GM23338 (cell line): ENCODE results near the gene UBE3B. TPM values are rescaled to one million over a fixed set of nuclear protein-coding genes. Genes with fewer than 3 reads are reported as not detected.

ENCODE experiments used
- ATAC-seq: fragments of 200-7000 bp; cut with Tn5 transposase; 3 replicates; pipeline ENCODE4 v1.9.1; 2020
- DNase-seq: peaks from one replicate; pipeline ENCODE4 v3.0.0-alpha.2; 2015; ENCODE audit warnings: low spot score
- H2AFZ ChIP-seq: fragments of 200-600 bp; sonication (generic); 2 replicates; pipeline ENCODE4 v1.8.0; 2016; ENCODE audit warnings: antibody characterized with exemption, mild to moderate bottlenecking, moderate library complexity
- H3F3A ChIP-seq: fragments of 200-600 bp; sonication (generic); replicated peaks from 2 replicates; pipeline ENCODE4 v1.8.0; 2017; ENCODE audit warnings: antibody characterized with exemption, mixed run types, low read depth
- H3K27ac ChIP-seq: fragments of 200-600 bp; sonication (generic); 2 replicates; pipeline ENCODE4 v1.6.1; 2016; ENCODE audit warnings: low read depth
- H3K27me3 ChIP-seq: fragments of 200-600 bp; sonication (generic); 2 replicates; pipeline ENCODE4 v1.8.0; 2016; ENCODE audit warnings: mild to moderate bottlenecking, mixed run types, moderate library complexity; ENCODE audit not compliant: insufficient read depth
- H3K36me3 ChIP-seq: fragments of 200-600 bp; sonication (generic); 2 replicates; pipeline ENCODE4 v1.8.0; 2016; ENCODE audit warnings: mild to moderate bottlenecking; ENCODE audit not compliant: insufficient read depth
- H3K4me1 ChIP-seq: fragments of 200-600 bp; sonication (generic); 2 replicates; pipeline ENCODE4 v1.8.0; 2016; ENCODE audit warnings: mild to moderate bottlenecking, moderate library complexity; ENCODE audit not compliant: insufficient read depth
- H3K4me2 ChIP-seq: fragments of 200-600 bp; sonication (generic); 2 replicates; pipeline ENCODE4 v1.7.1; 2017; ENCODE audit warnings: mixed run types
- H3K4me3 ChIP-seq: fragments of 200-600 bp; sonication (generic); 2 replicates; pipeline ENCODE4 v1.6.1; 2016; ENCODE audit warnings: mixed run types
- H3K79me2 ChIP-seq: fragments of 200-600 bp; sonication (generic); replicated peaks from 2 replicates; pipeline ENCODE4 v1.8.0; 2017; ENCODE audit warnings: mild to moderate bottlenecking; ENCODE audit not compliant: insufficient read depth
- H3K9me2 ChIP-seq: fragments of 200-600 bp; sonication (generic); 2 replicates; pipeline ENCODE4 v1.8.0; 2017; ENCODE audit not compliant: insufficient read depth
- H4K20me1 ChIP-seq: fragments of 200-600 bp; sonication (generic); replicated peaks from 2 replicates; pipeline ENCODE4 v1.8.0; 2017; ENCODE audit warnings: mild to moderate bottlenecking; ENCODE audit not compliant: insufficient read depth
- H3K27ac Mint-ChIP-seq: 2 replicates; pipeline ENCODE4 v1.8.0; 2020; ENCODE audit warnings: inconsistent platforms, mild to moderate bottlenecking, moderate library complexity, mixed read lengths
- H3K27me3 Mint-ChIP-seq: 3 replicates; pipeline ENCODE4 v1.8.0; 2022; ENCODE audit warnings: low read depth, mild to moderate bottlenecking, moderate library complexity, mixed read lengths, inconsistent platforms; ENCODE audit not compliant: insufficient read depth, poor library complexity
- H3K36me3 Mint-ChIP-seq: 3 replicates; pipeline ENCODE4 v1.8.0; 2021; ENCODE audit warnings: low read depth, mild to moderate bottlenecking, inconsistent platforms, moderate library complexity, mixed read lengths
- H3K4me1 Mint-ChIP-seq: 3 replicates; pipeline ENCODE4 v1.8.0; 2020; ENCODE audit warnings: mild to moderate bottlenecking, inconsistent platforms, mixed read lengths
- H3K4me3 Mint-ChIP-seq: 3 replicates; pipeline ENCODE4 v1.8.0; 2021; ENCODE audit warnings: moderate library complexity, mild to moderate bottlenecking, inconsistent platforms, mixed read lengths
- H3K9me3 Mint-ChIP-seq: 3 replicates; pipeline ENCODE4 v1.8.0; 2020; ENCODE audit warnings: moderate library complexity, mild to moderate bottlenecking, inconsistent platforms, mixed read lengths
- CREB1 ChIP-seq: fragments of 250-450 bp; sonication (Bioruptor Pico); IDR thresholded peaks from 2 replicates; pipeline ENCODE4 v1.5.0; 2020; ENCODE audit warnings: low read depth, mild to moderate bottlenecking, moderate library complexity
- EZH2 ChIP-seq: fragments of 200-600 bp; sonication (generic); IDR thresholded peaks from one replicate; pipeline ENCODE4 v1.8.0; 2017; ENCODE audit warnings: antibody characterized with exemption, mild to moderate bottlenecking, low read depth; ENCODE audit not compliant: unreplicated experiment
- EZH2phosphoT487 ChIP-seq: fragments of 200-600 bp; sonication (generic); IDR thresholded peaks from one replicate; pipeline ENCODE4 v1.8.1; 2018; ENCODE audit warnings: antibody characterized with exemption; ENCODE audit not compliant: unreplicated experiment
- JUNB ChIP-seq: IDR thresholded peaks from one replicate; pipeline ENCODE4 v1.6.1; 2016; ENCODE audit warnings: antibody characterized with exemption; ENCODE audit not compliant: unreplicated experiment
- NANOG ChIP-seq: IDR thresholded peaks from 2 replicates; pipeline ENCODE4 v1.6.1; 2016; ENCODE audit warnings: antibody characterized with exemption, borderline replicate concordance
- STAT1 ChIP-seq: IDR thresholded peaks from one replicate; pipeline ENCODE4 v1.6.1; 2016; ENCODE audit warnings: antibody characterized with exemption; ENCODE audit not compliant: unreplicated experiment
- ZNF114 ChIP-seq: fragments of 250-450 bp; sonication (Bioruptor Pico); IDR thresholded peaks from 2 replicates; pipeline ENCODE4 v1.5.0; 2020; ENCODE audit warnings: mild to moderate bottlenecking, moderate library complexity
- ZNF462 ChIP-seq: fragments of 250-450 bp; sonication (Bioruptor Pico); IDR thresholded peaks from 2 replicates; pipeline ENCODE4 v1.5.0; 2020; ENCODE audit warnings: mild to moderate bottlenecking, moderate library complexity
- polyA plus RNA-seq: library from polyadenylated mRNA; unstranded; fragments of >200 nt; fragmentation: Nextera tagmentation; extraction: Ambion mirVana; gene quantifications from 2 replicates; pipeline ENCODE4 v1.2.1, GENCODE V29; 2016
- total RNA-seq: library from RNA; depleted of rRNA; stranded (reverse); fragments of >200 nt; shearing (Covaris generic); gene quantifications from 2 replicates; pipeline ENCODE4 v1.2.3, GENCODE V29; 2014
- TF ChIP-seq, protein P1 (sequence below), 2 experiments: fragments of 200-600 bp in 1 of 2; sonication (generic) in 1 of 2; conservative IDR thresholded peaks; 2 replicates each; pipeline versions ENCODE4 v1.5.1 to v1.6.1; 2016 to 2017; ENCODE audit warnings: antibody characterized with exemption in 2 of 2, low read depth in 2 of 2, mild to moderate bottlenecking in 2 of 2, moderate library complexity in 1 of 2
- TF ChIP-seq, protein P2 (sequence below): IDR thresholded peaks from 2 replicates; pipeline ENCODE4 v1.6.1; 2016; ENCODE audit warnings: antibody characterized with exemption

Gene UBE3B
- total and polyA plus RNA-seq, 2 experiments from 2014 or later: 20.8 TPM

- TF ChIP-seq, protein P1, sequence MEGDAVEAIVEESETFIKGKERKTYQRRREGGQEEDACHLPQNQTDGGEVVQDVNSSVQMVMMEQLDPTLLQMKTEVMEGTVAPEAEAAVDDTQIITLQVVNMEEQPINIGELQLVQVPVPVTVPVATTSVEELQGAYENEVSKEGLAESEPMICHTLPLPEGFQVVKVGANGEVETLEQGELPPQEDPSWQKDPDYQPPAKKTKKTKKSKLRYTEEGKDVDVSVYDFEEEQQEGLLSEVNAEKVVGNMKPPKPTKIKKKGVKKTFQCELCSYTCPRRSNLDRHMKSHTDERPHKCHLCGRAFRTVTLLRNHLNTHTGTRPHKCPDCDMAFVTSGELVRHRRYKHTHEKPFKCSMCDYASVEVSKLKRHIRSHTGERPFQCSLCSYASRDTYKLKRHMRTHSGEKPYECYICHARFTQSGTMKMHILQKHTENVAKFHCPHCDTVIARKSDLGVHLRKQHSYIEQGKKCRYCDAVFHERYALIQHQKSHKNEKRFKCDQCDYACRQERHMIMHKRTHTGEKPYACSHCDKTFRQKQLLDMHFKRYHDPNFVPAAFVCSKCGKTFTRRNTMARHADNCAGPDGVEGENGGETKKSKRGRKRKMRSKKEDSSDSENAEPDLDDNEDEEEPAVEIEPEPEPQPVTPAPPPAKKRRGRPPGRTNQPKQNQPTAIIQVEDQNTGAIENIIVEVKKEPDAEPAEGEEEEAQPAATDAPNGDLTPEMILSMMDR (conservative IDR thresholded peaks at IDR 0.05; ENCODE audit: low read depth in 2 of 2): no peak
- TF ChIP-seq, protein P2, sequence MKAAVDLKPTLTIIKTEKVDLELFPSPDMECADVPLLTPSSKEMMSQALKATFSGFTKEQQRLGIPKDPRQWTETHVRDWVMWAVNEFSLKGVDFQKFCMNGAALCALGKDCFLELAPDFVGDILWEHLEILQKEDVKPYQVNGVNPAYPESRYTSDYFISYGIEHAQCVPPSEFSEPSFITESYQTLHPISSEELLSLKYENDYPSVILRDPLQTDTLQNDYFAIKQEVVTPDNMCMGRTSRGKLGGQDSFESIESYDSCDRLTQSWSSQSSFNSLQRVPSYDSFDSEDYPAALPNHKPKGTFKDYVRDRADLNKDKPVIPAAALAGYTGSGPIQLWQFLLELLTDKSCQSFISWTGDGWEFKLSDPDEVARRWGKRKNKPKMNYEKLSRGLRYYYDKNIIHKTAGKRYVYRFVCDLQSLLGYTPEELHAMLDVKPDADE: no peak
Observed at GRCh38 chr12:109440851-109441490, 36.5 kb upstream of the UBE3B start (continued).

GRCh38 chr12:109443794-109444193 is 33.6 kb upstream of the UBE3B start:
- Histone ChIP-seq H3K4me1 (no peaks in the 10 kb centered on the region), H3K79me2 (peaks cover 3% of the 10 kb centered on the region; the same call in 1 of the 2 replicates), H3K4me3 (no peak overlapping the region), H3K4me2 (no peak overlapping the region), H4K20me1 (no peaks in the 10 kb centered on the region; the same call in 1 of the 2 replicates), H3K9me2 (no peaks in the 10 kb centered on the region), H3K36me3 (peaks cover 4% of the 10 kb centered on the region; the same call in 1 of the 2 replicates), H3K27ac (no peak overlapping the region), H3F3A (no peaks in the 10 kb centered on the region), H2AFZ (no peak overlapping the region), H3K27me3 (no peaks in the 10 kb centered on the region)
- H3K4me1 Mint-ChIP-seq: peaks cover 8% of the 10 kb centered on the region; the same call in 2 of the 3 replicates
- no peak overlapping the region for H3K4me3 Mint-ChIP-seq
- H3K36me3 Mint-ChIP-seq: peaks cover 12% of the 10 kb centered on the region; the same call in 2 of the 3 replicates
- ATAC-seq (no peak), DNase-seq (no peak)
- peaks cover 2% of the 10 kb centered on the region for H3K27me3 Mint-ChIP-seq
- no peak overlapping the region for H3K27ac Mint-ChIP-seq
- H3K9me3 Mint-ChIP-seq: no peaks in the 10 kb centered on the region
- TF ChIP-seq EZH2phosphoT487: no peak
- TF ChIP-seq EZH2: no peak
- TF ChIP-seq ZNF462: no peak
- TF ChIP-seq JUNB: no peak
- no peak for TF ChIP-seq STAT1
- TF ChIP-seq, protein P2: no peak
- TF ChIP-seq ZNF114 (CRISPR knock-in tag): no peak
- no peak for TF ChIP-seq CREB1 (CRISPR knock-in tag)
- TF ChIP-seq NANOG: no peak
